Cardiac muscle cell (in vitro differentiated cells and primary cell): ENCODE results near the gene NFIA. TPM values are rescaled to one million over a fixed set of nuclear protein-coding genes. Genes with fewer than 3 reads are reported as not detected.

Experiments used
- DNase-seq, 2 donors: peaks; one replicate each; pipeline versions ENCODE4 v3.0.0 to v3.0.0-alpha.2; 2010 to 2017; ENCODE audit warnings: low read depth in 1 of 2, low spot score in 1 of 2
- H3K27ac ChIP-seq: fragments of 200-600 bp; sonication (generic); 2 replicates; pipeline ENCODE4 v1.5.1; 2016
- H3K27me3 ChIP-seq: fragments of 200-600 bp; sonication (generic); 2 replicates; pipeline ENCODE4 v1.6.0; 2016; ENCODE audit warnings: control low read depth
- H3K36me3 ChIP-seq: fragments of 200-600 bp; sonication (generic); 2 replicates; pipeline ENCODE4 v1.5.1; 2016; ENCODE audit warnings: control low read depth
- H3K4me1 ChIP-seq: fragments of 200-600 bp; sonication (generic); 2 replicates; pipeline ENCODE4 v1.8.1; 2017; ENCODE audit warnings: low read depth, mild to moderate bottlenecking, mixed run types
- H3K4me3 ChIP-seq: fragments of 200-600 bp; sonication (generic); 2 replicates; pipeline ENCODE4 v1.5.1; 2016; ENCODE audit warnings: mild to moderate bottlenecking
- H3K9me3 ChIP-seq: fragments of 200-600 bp; sonication (generic); 2 replicates; pipeline ENCODE4 v1.5.1; 2017; ENCODE audit warnings: low read depth, mild to moderate bottlenecking, control low read depth
- CTCF ChIP-seq: IDR thresholded peaks from 2 replicates; pipeline ENCODE4 v1.5.1; 2012; ENCODE audit warnings: low read depth, mild to moderate bottlenecking, low read length
- polyA plus RNA-seq: library from polyadenylated mRNA; unstranded; fragments of >200 nt; fragmentation: Nextera tagmentation; extraction: Ambion mirVana; gene quantifications from 2 replicates; pipeline ENCODE4 v1.2.1, GENCODE V29; 2016
- total RNA-seq: library from RNA; depleted of rRNA; stranded (reverse); fragments of >200 nt; gene quantifications from 2 replicates; pipeline ENCODE4 v1.2.3, GENCODE V29; 2016

The NFIA gene
- total and polyA plus RNA-seq, 2 experiments from 2014 or later = 10.1 to 12.0 TPM

- no peak for TF ChIP-seq CTCF
- DNase-seq = no peak
- Histone ChIP-seq H3K36me3 (no peaks in the 10 kb centered on the region), H3K4me3 (no peak overlapping the region), H3K27me3 (no peaks in the 10 kb centered on the region), H3K4me1 (peaks cover 14% of the 10 kb centered on the region), H3K27ac (no peak overlapping the region), H3K9me3 (no peaks in the 10 kb centered on the region)
Observed at GRCh38 chr1:61341426-61341825, 259.1 kb downstream of the NFIA start.

- Histone ChIP-seq H3K9me3 (no peaks in the 10 kb centered on the region), H3K4me3 (no peak overlapping the region), H3K27ac (no peak overlapping the region), H3K36me3 (no peaks in the 10 kb centered on the region), H3K27me3 (no peaks in the 10 kb centered on the region), H3K4me1 (no peaks in the 10 kb centered on the region)
- no peak for TF ChIP-seq CTCF
- no peak for DNase-seq
Observed at GRCh38 chr1:61343734-61344420, 261.5 kb downstream of the NFIA start.

DNA sequence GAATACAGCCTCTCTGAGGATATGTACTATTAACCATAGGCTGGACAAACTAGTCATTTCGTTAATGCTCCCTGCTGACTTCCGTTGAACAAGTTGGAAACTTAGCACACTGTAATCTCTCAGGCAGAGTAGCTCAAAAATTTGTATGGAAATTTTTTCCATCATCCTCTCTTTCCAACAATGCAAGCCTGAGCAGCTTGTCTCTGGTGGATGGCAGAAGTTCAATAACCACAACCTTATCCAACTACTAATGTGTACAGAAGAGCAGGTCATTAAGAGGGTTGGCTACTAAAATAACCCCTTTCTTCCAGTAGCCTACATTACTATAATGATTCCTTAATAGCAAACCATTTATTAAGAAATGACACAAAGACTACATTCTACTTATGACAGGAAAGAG lies 262.3 kb downstream of the NFIA start:
- H3K9me3 ChIP-seq = no peaks in the 10 kb centered on the region
- no peak for TF ChIP-seq CTCF
- H3K27ac ChIP-seq = no peak overlapping the region
- H3K27me3 ChIP-seq = no peaks in the 10 kb centered on the region
- no peaks in the 10 kb centered on the region for H3K4me1 ChIP-seq
- peak in 1 of 2 donors; percentile 76 for DNase-seq
- H3K4me3 ChIP-seq = no peak overlapping the region
- H3K36me3 ChIP-seq = no peaks in the 10 kb centered on the region

DNA sequence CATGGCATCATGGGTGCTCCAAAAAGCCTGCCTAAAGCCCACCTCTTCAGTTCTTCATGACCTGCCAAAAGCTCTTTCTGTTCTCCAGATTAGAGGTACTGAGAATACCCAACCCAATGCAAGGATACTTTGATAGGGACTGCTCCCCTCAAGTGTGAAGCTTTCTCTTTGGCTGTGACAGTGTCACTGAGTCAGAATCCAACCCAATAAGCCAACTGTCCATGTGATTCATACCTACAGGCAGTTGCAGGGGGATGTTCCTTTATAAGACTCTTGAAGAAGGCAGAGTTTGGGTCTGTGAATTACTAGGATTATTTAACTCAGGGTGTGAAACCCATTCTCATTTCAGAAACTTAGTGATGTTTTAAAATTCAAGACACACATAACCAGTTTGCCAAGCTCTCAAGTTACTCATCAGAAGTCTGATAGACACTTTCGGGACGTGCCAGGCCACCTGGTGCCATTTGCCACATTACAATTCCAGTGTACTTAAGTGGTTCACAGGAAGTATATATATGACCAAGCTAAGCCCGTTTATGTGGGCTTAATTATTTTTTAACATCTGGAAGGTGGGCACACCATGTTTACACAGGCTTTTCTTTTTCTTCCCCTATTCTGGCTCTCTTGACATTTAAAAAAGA lies 265.8 kb downstream of the NFIA start:
- Histone ChIP-seq H3K27me3 (no peaks in the 10 kb centered on the region), H3K36me3 (no peaks in the 10 kb centered on the region), H3K4me1 (peaks cover 6% of the 10 kb centered on the region), H3K4me3 (no peak overlapping the region), H3K27ac (no peak overlapping the region), H3K9me3 (no peaks in the 10 kb centered on the region)
- TF ChIP-seq CTCF = no peak
- no peak for DNase-seq

DNA sequence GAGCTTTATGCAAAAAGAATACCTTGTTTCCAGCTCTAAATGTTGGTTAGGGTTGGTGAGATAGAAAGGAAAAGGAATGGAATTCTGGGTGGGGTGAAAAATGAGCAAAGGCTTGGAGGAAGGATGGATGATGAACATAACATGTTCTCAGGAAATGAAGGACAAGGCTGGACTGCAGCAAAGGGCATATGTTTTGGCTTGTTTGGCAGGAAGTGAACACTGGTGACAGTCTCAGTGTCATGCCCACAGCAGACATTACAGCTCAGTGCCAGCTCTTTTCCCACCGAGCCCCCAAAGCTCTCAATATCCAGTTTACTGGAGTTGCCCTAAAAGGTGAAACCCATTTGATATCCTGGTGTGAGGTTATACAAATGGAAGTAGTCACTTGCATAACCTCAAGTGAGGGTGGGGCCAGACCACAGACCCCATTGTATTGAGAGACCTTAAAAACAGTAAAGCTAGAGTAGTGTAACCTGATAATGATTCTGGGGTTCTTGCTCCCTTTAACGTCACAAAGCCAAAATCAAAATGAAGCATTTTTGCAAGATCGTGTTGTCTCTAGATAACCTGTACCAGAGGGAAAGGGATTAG lies 270.6 kb downstream of the NFIA start:
- Histone ChIP-seq H3K4me1 (peaks cover 25% of the 10 kb centered on the region), H3K9me3 (no peaks in the 10 kb centered on the region), H3K27ac (no peak overlapping the region), H3K4me3 (no peak overlapping the region), H3K27me3 (no peaks in the 10 kb centered on the region), H3K36me3 (no peaks in the 10 kb centered on the region)
- TF ChIP-seq CTCF = no peak
- no peak for DNase-seq
